ENCODE measurements around the gene NAA40.

The NAA40 gene

GRCh38 chr11:63903884-63904283, 34.9 kb upstream of the NAA40 start:
- no peak overlapping the region for H2BK12ac ChIP-seq (ENCODE audit: low read length)

GRCh38 chr11:63904743-63905142, 34.1 kb upstream of the NAA40 start:
- no peak overlapping the region for H2BK5ac ChIP-seq (ENCODE audit: low read depth, low read length, poor library complexity)
- H3K79me2 ChIP-seq (ENCODE audit: control insufficient read depth, insufficient read depth, low read length, poor library complexity), result no peaks in the 10 kb centered on the region
- no peak overlapping the region for H4K8ac ChIP-seq (ENCODE audit: low read depth, low read length)
- no peak overlapping the region for H2AK5ac ChIP-seq (ENCODE audit: low read length)
- WGBS (ENCODE audit: extremely low coverage, insufficient coverage, insufficient read length), result no CpG with 5 or more reads among the region's 13 CpGs
- no peak overlapping the region for H3K14ac ChIP-seq (ENCODE audit: low read length)
- H3K23ac ChIP-seq (ENCODE audit: low read length), result no peak overlapping the region
- H2BK12ac ChIP-seq (ENCODE audit: low read length), result no peak overlapping the region
- no peak overlapping the region for H4K12ac ChIP-seq (ENCODE audit: low read depth, low read length)
- H3K27ac ChIP-seq (ENCODE audit: low read depth, low read length), result no peak overlapping the region
- no peak overlapping the region for H3K9ac ChIP-seq (ENCODE audit: low read length)
- no peak overlapping the region for H3K4ac ChIP-seq (ENCODE audit: low read depth, low read length)
- no peak overlapping the region for H3K4me2 ChIP-seq (ENCODE audit: low read length)
- no peak overlapping the region for H3K4me3 ChIP-seq (ENCODE audit: low read depth, low read length)
- no peak overlapping the region for H2AFZ ChIP-seq (ENCODE audit: insufficient read depth, low read length, poor library complexity)
- no peak overlapping the region for H3K18ac ChIP-seq (ENCODE audit: low read length)
- H3K9me3 ChIP-seq (ENCODE audit: insufficient read depth, low read depth, low read length), result peaks cover 1% of the 10 kb centered on the region
- no peak overlapping the region for H4K91ac ChIP-seq (ENCODE audit: low read depth, low read length)
- H3K4me1 ChIP-seq (ENCODE audit: control insufficient read depth in 1 of 2, insufficient read depth in 2 of 2, low read length in 2 of 2), result peaks cover 5 to 7% of the 10 kb centered on the region in 2 experiments
- no peaks in the 10 kb centered on the region for H3K79me1 ChIP-seq (ENCODE audit: low read length)
- no peaks in the 10 kb centered on the region for H3K27me3 ChIP-seq (ENCODE audit: insufficient read depth, low read length)
- peaks cover 86% of the 10 kb centered on the region in 2 experiments for H3K36me3 ChIP-seq (ENCODE audit: control insufficient read depth in 1 of 2, insufficient read depth in 2 of 2, low read length in 2 of 2)
- H2BK120ac ChIP-seq (ENCODE audit: insufficient read depth, low read length, poor library complexity), result no peak overlapping the region
- no peak for DNase-seq

More at GRCh38 chr11:63903884-63904283, 34.9 kb upstream of the NAA40 start:
- Histone ChIP-seq H3K27ac (ENCODE audit: low read depth, low read length) (peak overlapping the region; percentile 31), H3K4me3 (ENCODE audit: low read depth, low read length) (no peak overlapping the region), H2AK5ac (ENCODE audit: low read length) (no peak overlapping the region), H3K4me2 (ENCODE audit: low read length) (no peak overlapping the region), H3K18ac (ENCODE audit: low read length) (no peak overlapping the region), H3K23ac (ENCODE audit: low read length) (no peak overlapping the region), H3K4me1 (ENCODE audit: control insufficient read depth in 1 of 2, insufficient read depth in 2 of 2, low read length in 2 of 2) (peaks cover 5 to 7% of the 10 kb centered on the region in 2 experiments), H2BK5ac (ENCODE audit: low read depth, low read length, poor library complexity) (no peak overlapping the region), H3K4ac (ENCODE audit: low read depth, low read length) (no peak overlapping the region), H4K8ac (ENCODE audit: low read depth, low read length) (no peak overlapping the region), H3K14ac (ENCODE audit: low read length) (no peak overlapping the region), H4K91ac (ENCODE audit: low read depth, low read length) (no peak overlapping the region), H3K27me3 (ENCODE audit: insufficient read depth, low read length) (no peaks in the 10 kb centered on the region), H3K36me3 (ENCODE audit: control insufficient read depth in 1 of 2, insufficient read depth in 2 of 2, low read length in 2 of 2) (peaks cover 88 to 89% of the 10 kb centered on the region in 2 experiments), H3K9ac (ENCODE audit: low read length) (no peak overlapping the region), H2BK120ac (ENCODE audit: insufficient read depth, low read length, poor library complexity) (no peak overlapping the region), H3K79me2 (ENCODE audit: control insufficient read depth, insufficient read depth, low read length, poor library complexity) (no peaks in the 10 kb centered on the region), H3K9me3 (ENCODE audit: insufficient read depth, low read depth, low read length) (peaks cover 1% of the 10 kb centered on the region), H4K12ac (ENCODE audit: low read depth, low read length) (no peak overlapping the region), H2AFZ (ENCODE audit: insufficient read depth, low read length, poor library complexity) (no peak overlapping the region), H3K79me1 (ENCODE audit: low read length) (no peaks in the 10 kb centered on the region)
- WGBS (ENCODE audit: extremely low coverage, insufficient coverage, insufficient read length), result no CpG with 5 or more reads among the region's 14 CpGs
- no peak for DNase-seq

- Histone ChIP-seq H2AK5ac (ENCODE audit: low read length) (no peak overlapping the region), H2BK5ac (ENCODE audit: low read depth, low read length, poor library complexity) (no peak overlapping the region), H3K36me3 (ENCODE audit: control insufficient read depth in 1 of 2, insufficient read depth in 2 of 2, low read length in 2 of 2) (peaks cover 81 to 85% of the 10 kb centered on the region in 2 experiments), H3K14ac (ENCODE audit: low read length) (no peak overlapping the region), H4K12ac (ENCODE audit: low read depth, low read length) (no peak overlapping the region), H2BK120ac (ENCODE audit: insufficient read depth, low read length, poor library complexity) (no peak overlapping the region), H3K9ac (ENCODE audit: low read length) (no peak overlapping the region), H3K79me2 (ENCODE audit: control insufficient read depth, insufficient read depth, low read length, poor library complexity) (no peaks in the 10 kb centered on the region), H2BK12ac (ENCODE audit: low read length) (no peak overlapping the region), H3K4me3 (ENCODE audit: low read depth, low read length) (no peak overlapping the region), H3K4me2 (ENCODE audit: low read length) (no peak overlapping the region), H3K23ac (ENCODE audit: low read length) (no peak overlapping the region), H4K91ac (ENCODE audit: low read depth, low read length) (no peak overlapping the region), H3K9me3 (ENCODE audit: insufficient read depth, low read depth, low read length) (peaks cover 1% of the 10 kb centered on the region), H3K4me1 (ENCODE audit: control insufficient read depth in 1 of 2, insufficient read depth in 2 of 2, low read length in 2 of 2) (peaks cover 8 to 12% of the 10 kb centered on the region in 2 experiments), H3K4ac (ENCODE audit: low read depth, low read length) (no peak overlapping the region), H3K79me1 (ENCODE audit: low read length) (no peaks in the 10 kb centered on the region), H3K18ac (ENCODE audit: low read length) (no peak overlapping the region), H4K8ac (ENCODE audit: low read depth, low read length) (no peak overlapping the region), H2AFZ (ENCODE audit: insufficient read depth, low read length, poor library complexity) (no peak overlapping the region), H3K27me3 (ENCODE audit: insufficient read depth, low read length) (no peaks in the 10 kb centered on the region), H3K27ac (ENCODE audit: low read depth, low read length) (no peak overlapping the region)
- WGBS (ENCODE audit: extremely low coverage, insufficient coverage, insufficient read length), result no CpG with 5 or more reads among the region's 6 CpGs
- no peak for DNase-seq
Observed at GRCh38 chr11:63905179-63905578, 33.6 kb upstream of the NAA40 start.

- Histone ChIP-seq H3K79me1 (ENCODE audit: low read length) (no peaks in the 10 kb centered on the region), H3K4me2 (ENCODE audit: low read length) (no peak overlapping the region), H3K4me3 (ENCODE audit: low read depth, low read length) (peak overlapping the region; percentile 18), H4K8ac (ENCODE audit: low read depth, low read length) (no peak overlapping the region), H2BK120ac (ENCODE audit: insufficient read depth, low read length, poor library complexity) (no peak overlapping the region), H2BK5ac (ENCODE audit: low read depth, low read length, poor library complexity) (no peak overlapping the region), H3K36me3 (ENCODE audit: control insufficient read depth in 1 of 2, insufficient read depth in 2 of 2, low read length in 2 of 2) (peaks cover 72 to 77% of the 10 kb centered on the region in 2 experiments), H3K14ac (ENCODE audit: low read length) (no peak overlapping the region), H3K18ac (ENCODE audit: low read length) (no peak overlapping the region), H3K4ac (ENCODE audit: low read depth, low read length) (no peak overlapping the region), H2AFZ (ENCODE audit: insufficient read depth, low read length, poor library complexity) (no peak overlapping the region), H3K79me2 (ENCODE audit: control insufficient read depth, insufficient read depth, low read length, poor library complexity) (no peaks in the 10 kb centered on the region), H4K91ac (ENCODE audit: low read depth, low read length) (no peak overlapping the region), H3K23ac (ENCODE audit: low read length) (no peak overlapping the region), H4K12ac (ENCODE audit: low read depth, low read length) (no peak overlapping the region), H3K9ac (ENCODE audit: low read length) (no peak overlapping the region), H3K27ac (ENCODE audit: low read depth, low read length) (no peak overlapping the region), H3K4me1 (ENCODE audit: control insufficient read depth in 1 of 2, insufficient read depth in 2 of 2, low read length in 2 of 2) (peaks cover 12 to 18% of the 10 kb centered on the region in 2 experiments), H3K27me3 (ENCODE audit: insufficient read depth, low read length) (no peaks in the 10 kb centered on the region), H2BK12ac (ENCODE audit: low read length) (no peak overlapping the region), H3K9me3 (ENCODE audit: insufficient read depth, low read depth, low read length) (peaks cover 1% of the 10 kb centered on the region), H2AK5ac (ENCODE audit: low read length) (no peak overlapping the region)
- WGBS (ENCODE audit: extremely low coverage, insufficient coverage, insufficient read length), result no CpG with 5 or more reads among the region's 4 CpGs
- DNase-seq, result no peak
Observed at GRCh38 chr11:63906087-63906486, 32.7 kb upstream of the NAA40 start.

All from trophoblast cell (in vitro differentiated cells and primary cell).